Measurements from ENCODE around the gene AGXT2.

DNA sequence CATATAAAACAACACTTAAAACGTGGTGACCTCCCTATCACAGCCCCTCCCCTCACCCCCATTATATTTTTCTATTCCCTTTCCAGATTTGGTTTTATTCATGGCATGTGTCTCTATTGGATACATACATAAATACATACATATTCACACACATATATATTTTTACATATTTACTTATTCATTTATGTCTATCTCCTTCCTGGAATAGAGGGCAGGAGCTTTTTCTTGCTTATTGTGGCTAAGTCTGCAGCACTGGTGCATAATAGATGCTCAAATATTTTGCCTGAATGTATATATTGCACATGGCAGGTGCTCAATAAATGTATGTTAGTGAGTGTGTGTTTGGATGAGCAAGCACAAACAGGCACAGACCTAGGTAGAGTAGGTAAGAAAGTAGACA is 2.5 kb downstream of the AGXT2 start:
- TF ChIP-seq FOXK2 (IDR thresholded peaks at IDR 0.05) (no peak), FOXA1 (IDR thresholded peaks at IDR 0.05) (no peak), SP1 (IDR thresholded peaks at IDR 0.05) (no peak), BHLHE40 (IDR thresholded peaks at IDR 0.05; ENCODE audit: borderline replicate concordance) (no peak), TARDBP (IDR thresholded peaks at IDR 0.05) (no peak), FOXM1 (IDR thresholded peaks at IDR 0.05; ENCODE audit: borderline replicate concordance) (no peak), ARNT (IDR thresholded peaks at IDR 0.05) (no peak), ZNF384 (IDR thresholded peaks at IDR 0.05) (no peak), NFRKB (IDR thresholded peaks at IDR 0.05) (no peak), SUZ12 (IDR thresholded peaks at IDR 0.05) (no peak), L3MBTL2 (conservative IDR thresholded peaks at IDR 0.05) (no peak), CTBP1 (IDR thresholded peaks at IDR 0.05; ENCODE audit: borderline replicate concordance) (no peak)
- TF ChIP-seq, protein P1, sequence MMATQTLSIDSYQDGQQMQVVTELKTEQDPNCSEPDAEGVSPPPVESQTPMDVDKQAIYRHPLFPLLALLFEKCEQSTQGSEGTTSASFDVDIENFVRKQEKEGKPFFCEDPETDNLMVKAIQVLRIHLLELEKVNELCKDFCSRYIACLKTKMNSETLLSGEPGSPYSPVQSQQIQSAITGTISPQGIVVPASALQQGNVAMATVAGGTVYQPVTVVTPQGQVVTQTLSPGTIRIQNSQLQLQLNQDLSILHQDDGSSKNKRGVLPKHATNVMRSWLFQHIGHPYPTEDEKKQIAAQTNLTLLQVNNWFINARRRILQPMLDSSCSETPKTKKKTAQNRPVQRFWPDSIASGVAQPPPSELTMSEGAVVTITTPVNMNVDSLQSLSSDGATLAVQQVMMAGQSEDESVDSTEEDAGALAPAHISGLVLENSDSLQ (IDR thresholded peaks at IDR 0.05) = no peak
